Suppressor macrophage treated with lipopolysaccharide for 1 hour (primary cell): Measurements from ENCODE around the gene CAVIN2.

Experiments used
- DNase-seq, 3 donors: peaks; one replicate each; pipeline ENCODE4 v3.0.0-alpha.2; 2020 to 2022

CAVIN2 gene

GRCh38 chr2:191864628-191865374, 17.9 kb upstream of the CAVIN2 start:
- peak; percentile 82 to 84 (median 83) for DNase-seq

- no peak for DNase-seq
Measured at GRCh38 chr2:191863988-191864387, 17.1 kb upstream of the CAVIN2 start.

- DNase-seq, result no peak
Measured at GRCh38 chr2:191862156-191862775, 15.4 kb upstream of the CAVIN2 start.

- DNase-seq, result no peak
Measured at GRCh38 chr2:191860760-191861466, 14.0 kb upstream of the CAVIN2 start.

- DNase-seq, result peak in 1 of 3 donors; percentile 15
Measured at GRCh38 chr2:191859681-191860080, 12.8 kb upstream of the CAVIN2 start.

- no peak for DNase-seq
Measured at GRCh38 chr2:191857886-191858285, 11.0 kb upstream of the CAVIN2 start.

GRCh38 chr2:191857259-191857805, 10.4 kb upstream of the CAVIN2 start:
- DNase-seq, result no peak

- DNase-seq, result no peak
Measured at GRCh38 chr2:191856111-191856876, 9.4 kb upstream of the CAVIN2 start.

GRCh38 chr2:191855382-191855781, 8.5 kb upstream of the CAVIN2 start:
- no peak for DNase-seq

GRCh38 chr2:191854382-191855372, 7.8 kb upstream of the CAVIN2 start:
- no peak for DNase-seq

GRCh38 chr2:191853843-191854242, 7.0 kb upstream of the CAVIN2 start:
- DNase-seq, result no peak

- DNase-seq, result no peak
Measured at GRCh38 chr2:191851158-191851557, 4.3 kb upstream of the CAVIN2 start.

- DNase-seq, result no peak
Measured at GRCh38 chr2:191848771-191849767, 2.2 kb upstream of the CAVIN2 start.

GRCh38 chr2:191847764-191848163, 876 bp upstream of the CAVIN2 start:
- no peak for DNase-seq

- peak in 1 of 3 donors; percentile 20 for DNase-seq
Measured at GRCh38 chr2:191845876-191846514, 893 bp downstream of the CAVIN2 start.

GRCh38 chr2:191845248-191845715, 1.6 kb downstream of the CAVIN2 start:
- DNase-seq, result peak; percentile 24 to 37 (median 35)

- no peak for DNase-seq
Measured at GRCh38 chr2:191844706-191845105, 2.2 kb downstream of the CAVIN2 start.

- no peak for DNase-seq
Measured at GRCh38 chr2:191840921-191841320, 6.0 kb downstream of the CAVIN2 start.
